Parathyroid adenoma (tissue), 2 donors: ENCODE measurements around the gene TMEM168.
"Not testable (repeated sequence)": the region's sequence is repeated elsewhere in the genome, so short reads cannot be mapped to it uniquely, and the experiment has no call there.

Experiments used
- H2AFZ ChIP-seq: fragments of 300-600 bp; sonication (generic); one replicate; pipeline ENCODE4 v1.7.0; 2017; ENCODE audit warnings: antibody characterized with exemption, mild to moderate bottlenecking
- H3K27ac ChIP-seq: fragments of 300-600 bp; sonication (generic); one replicate; pipeline ENCODE4 v1.7.0; 2017
- H3K27me3 ChIP-seq: fragments of 300-600 bp; sonication (generic); one replicate; pipeline ENCODE4 v1.7.0; 2017; ENCODE audit warnings: low read length; ENCODE audit not compliant: control insufficient read depth, insufficient read depth
- H3K36me3 ChIP-seq: fragments of 300-600 bp; sonication (generic); one replicate; pipeline ENCODE4 v1.7.0; 2017; ENCODE audit warnings: low read length; ENCODE audit not compliant: control insufficient read depth, insufficient read depth
- H3K4me1 ChIP-seq: fragments of 300-600 bp; sonication (generic); one replicate; pipeline ENCODE4 v1.7.0; 2017; ENCODE audit warnings: control low read depth
- H3K4me2 ChIP-seq: fragments of 300-600 bp; sonication (generic); one replicate; pipeline ENCODE4 v1.7.0; 2017; ENCODE audit warnings: low read length
- H3K4me3 ChIP-seq: fragments of 300-600 bp; sonication (generic); one replicate; pipeline ENCODE4 v1.7.0; 2017; ENCODE audit warnings: low read depth, low read length
- H3K79me2 ChIP-seq: fragments of 300-600 bp; sonication (generic); one replicate; pipeline ENCODE4 v1.7.0; 2017; ENCODE audit warnings: control low read depth
- H3K9ac ChIP-seq: fragments of 300-600 bp; sonication (generic); one replicate; pipeline ENCODE4 v1.7.0; 2017; ENCODE audit warnings: mild to moderate bottlenecking
- H3K9me3 ChIP-seq: fragments of 300-600 bp; sonication (generic); one replicate; pipeline ENCODE4 v1.7.0; 2017; ENCODE audit warnings: low read length; ENCODE audit not compliant: control insufficient read depth
- TF ChIP-seq, protein P1 (sequence below): fragments of 300-600 bp; sonication (generic); IDR thresholded peaks from one replicate; pipeline ENCODE4 v1.7.0; 2017; ENCODE audit warnings: antibody characterized with exemption, mild to moderate bottlenecking
- donor health status: primary hyperparathyroidism.

The TMEM168 gene

DNA sequence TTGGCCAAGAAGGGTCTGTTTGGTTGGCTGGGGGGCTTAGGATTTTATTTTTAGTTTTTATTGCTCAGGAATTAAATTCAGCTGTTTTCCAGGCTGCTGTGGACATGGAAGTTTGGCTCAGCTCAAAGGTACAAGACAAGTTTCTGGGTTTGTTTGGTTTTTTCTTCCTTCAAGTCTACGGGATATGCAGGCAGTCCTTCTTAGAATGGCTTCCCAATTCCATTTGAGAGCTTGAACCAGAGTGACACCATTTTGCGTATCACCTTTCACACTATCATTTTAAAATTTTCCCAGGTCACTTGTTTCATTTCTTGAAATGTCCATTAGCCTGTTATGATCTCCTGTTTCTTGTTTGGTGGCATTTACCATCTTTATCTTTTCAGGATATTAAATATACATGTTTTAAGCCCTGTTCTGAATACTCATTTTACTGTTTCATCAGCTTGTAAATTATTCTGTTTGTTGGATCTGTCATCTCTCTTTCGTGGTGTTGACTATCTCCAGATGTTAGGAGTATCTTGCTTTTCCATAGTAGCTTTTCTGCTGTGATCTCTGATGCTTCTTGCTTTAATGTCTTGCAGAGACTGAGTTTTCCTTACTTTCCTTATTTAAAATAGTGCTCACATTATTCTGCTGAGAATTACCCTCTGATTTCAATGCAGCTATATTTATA is 9.4 kb upstream of the TMEM168 start:
- Histone ChIP-seq H3K4me1 (no peaks in the 10 kb centered on the region), H3K4me3 (no peak overlapping the region), H3K9ac (no peak overlapping the region), H3K79me2 (no peaks in the 10 kb centered on the region), H3K27me3 (no peaks in the 10 kb centered on the region), H3K9me3 (no peaks in the 10 kb centered on the region), H3K36me3 (no peaks in the 10 kb centered on the region), H2AFZ (peak overlapping the region; percentile 63), H3K4me2 (no peak overlapping the region), H3K27ac (no peak overlapping the region)
- TF ChIP-seq, protein P1, sequence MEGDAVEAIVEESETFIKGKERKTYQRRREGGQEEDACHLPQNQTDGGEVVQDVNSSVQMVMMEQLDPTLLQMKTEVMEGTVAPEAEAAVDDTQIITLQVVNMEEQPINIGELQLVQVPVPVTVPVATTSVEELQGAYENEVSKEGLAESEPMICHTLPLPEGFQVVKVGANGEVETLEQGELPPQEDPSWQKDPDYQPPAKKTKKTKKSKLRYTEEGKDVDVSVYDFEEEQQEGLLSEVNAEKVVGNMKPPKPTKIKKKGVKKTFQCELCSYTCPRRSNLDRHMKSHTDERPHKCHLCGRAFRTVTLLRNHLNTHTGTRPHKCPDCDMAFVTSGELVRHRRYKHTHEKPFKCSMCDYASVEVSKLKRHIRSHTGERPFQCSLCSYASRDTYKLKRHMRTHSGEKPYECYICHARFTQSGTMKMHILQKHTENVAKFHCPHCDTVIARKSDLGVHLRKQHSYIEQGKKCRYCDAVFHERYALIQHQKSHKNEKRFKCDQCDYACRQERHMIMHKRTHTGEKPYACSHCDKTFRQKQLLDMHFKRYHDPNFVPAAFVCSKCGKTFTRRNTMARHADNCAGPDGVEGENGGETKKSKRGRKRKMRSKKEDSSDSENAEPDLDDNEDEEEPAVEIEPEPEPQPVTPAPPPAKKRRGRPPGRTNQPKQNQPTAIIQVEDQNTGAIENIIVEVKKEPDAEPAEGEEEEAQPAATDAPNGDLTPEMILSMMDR = no peak

DNA sequence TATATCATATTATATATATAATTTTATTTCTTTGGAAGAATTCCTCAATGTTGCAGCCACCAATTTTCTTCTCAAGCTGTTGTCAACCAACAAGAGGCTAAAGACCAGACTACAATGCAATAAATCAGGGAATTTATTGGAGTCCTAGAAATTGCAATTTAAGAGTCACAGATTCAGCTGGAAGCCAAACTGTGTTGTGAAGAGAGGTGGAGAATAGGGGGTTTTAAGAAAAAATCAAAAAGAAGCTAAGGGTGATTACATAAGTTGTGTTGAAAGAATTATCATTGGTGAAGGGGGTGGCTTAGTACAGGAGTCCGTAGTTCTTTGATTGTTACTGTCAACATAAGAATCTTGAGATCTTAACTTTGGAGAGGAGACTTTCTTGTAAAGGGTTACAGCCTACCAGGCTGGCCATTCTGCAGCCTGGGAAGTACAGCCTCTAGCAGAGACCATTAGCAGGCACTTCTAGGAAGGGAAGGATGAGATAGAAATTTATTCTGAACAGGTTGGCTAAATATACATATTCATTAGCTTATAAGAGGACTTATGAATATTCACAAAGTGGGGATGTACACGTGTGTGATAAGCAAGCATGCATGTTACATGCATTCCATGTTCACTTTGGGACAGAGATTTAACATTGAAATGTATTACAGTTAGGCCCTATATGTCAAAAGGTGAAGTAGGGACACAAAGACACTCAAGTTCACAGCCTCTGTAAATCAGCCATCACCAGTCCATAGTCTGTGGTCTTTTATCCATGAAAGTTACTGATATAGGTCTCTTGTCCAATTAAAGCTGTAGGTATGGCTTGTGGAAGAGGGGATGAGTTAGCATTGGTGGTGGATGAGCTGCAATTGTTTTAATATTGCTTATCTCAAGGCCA is 8.3 kb upstream of the TMEM168 start:
- TF ChIP-seq, protein P1 = no peak
- no peaks in the 10 kb centered on the region for H3K4me1 ChIP-seq
- no peak overlapping the region for H3K9ac ChIP-seq
- H2AFZ ChIP-seq = peak overlapping the region; percentile 63
- H3K79me2 ChIP-seq = no peaks in the 10 kb centered on the region
- H3K4me3 ChIP-seq = no peak overlapping the region
- H3K36me3 ChIP-seq = no peaks in the 10 kb centered on the region
- H3K9me3 ChIP-seq = no peaks in the 10 kb centered on the region
- H3K27me3 ChIP-seq = no peaks in the 10 kb centered on the region
- no peak overlapping the region for H3K27ac ChIP-seq
- no peak overlapping the region for H3K4me2 ChIP-seq

DNA sequence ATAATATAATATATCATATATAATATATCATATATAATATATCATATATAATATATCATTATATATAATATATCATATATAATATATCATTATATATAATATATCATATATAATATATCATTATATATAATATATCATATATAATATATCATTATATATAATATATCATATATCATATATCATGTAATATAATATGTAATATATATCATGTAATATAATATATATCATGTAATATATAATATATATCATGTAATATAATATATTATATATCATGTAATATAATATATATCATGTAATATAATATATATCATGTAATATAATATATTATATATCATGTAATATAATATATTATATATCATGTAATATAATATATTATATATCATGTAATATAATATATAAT is 6.4 kb upstream of the TMEM168 start:
- not testable (repeated sequence) for H3K9ac ChIP-seq, H3K9me3 ChIP-seq, H3K4me2 ChIP-seq, H3K4me1 ChIP-seq, H3K27me3 ChIP-seq, H3K27ac ChIP-seq, H3K4me3 ChIP-seq, H3K79me2 ChIP-seq, H2AFZ ChIP-seq, H3K36me3 ChIP-seq

DNA sequence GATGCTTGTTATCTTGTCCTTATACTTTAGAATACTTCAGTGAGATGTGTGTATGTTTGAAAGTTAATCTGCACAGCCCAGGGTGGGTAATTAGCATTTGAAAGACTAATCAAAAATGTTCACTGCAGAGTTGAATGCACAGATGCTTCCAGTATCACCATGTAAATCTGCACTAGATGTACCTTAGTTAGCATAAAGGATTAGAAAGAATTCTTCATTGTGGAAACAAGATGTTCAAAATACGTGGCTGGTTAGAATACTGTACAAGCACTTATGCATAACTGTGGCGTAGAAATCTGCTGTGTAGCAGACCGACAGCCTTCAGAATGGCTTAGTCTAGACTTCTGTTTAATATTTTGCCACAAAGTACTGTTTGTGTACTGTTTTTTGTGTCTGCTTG is 2.2 kb upstream of the TMEM168 start:
- Histone ChIP-seq H3K4me3 (no peak overlapping the region), H3K27me3 (no peaks in the 10 kb centered on the region), H3K9me3 (no peaks in the 10 kb centered on the region), H3K27ac (no peak overlapping the region), H3K79me2 (peaks cover 12% of the 10 kb centered on the region), H2AFZ (peak overlapping the region; percentile 45), H3K9ac (no peak overlapping the region), H3K4me1 (peaks cover 9% of the 10 kb centered on the region), H3K36me3 (no peaks in the 10 kb centered on the region), H3K4me2 (peak overlapping the region; percentile 11)
- TF ChIP-seq, protein P1 = no peak

DNA sequence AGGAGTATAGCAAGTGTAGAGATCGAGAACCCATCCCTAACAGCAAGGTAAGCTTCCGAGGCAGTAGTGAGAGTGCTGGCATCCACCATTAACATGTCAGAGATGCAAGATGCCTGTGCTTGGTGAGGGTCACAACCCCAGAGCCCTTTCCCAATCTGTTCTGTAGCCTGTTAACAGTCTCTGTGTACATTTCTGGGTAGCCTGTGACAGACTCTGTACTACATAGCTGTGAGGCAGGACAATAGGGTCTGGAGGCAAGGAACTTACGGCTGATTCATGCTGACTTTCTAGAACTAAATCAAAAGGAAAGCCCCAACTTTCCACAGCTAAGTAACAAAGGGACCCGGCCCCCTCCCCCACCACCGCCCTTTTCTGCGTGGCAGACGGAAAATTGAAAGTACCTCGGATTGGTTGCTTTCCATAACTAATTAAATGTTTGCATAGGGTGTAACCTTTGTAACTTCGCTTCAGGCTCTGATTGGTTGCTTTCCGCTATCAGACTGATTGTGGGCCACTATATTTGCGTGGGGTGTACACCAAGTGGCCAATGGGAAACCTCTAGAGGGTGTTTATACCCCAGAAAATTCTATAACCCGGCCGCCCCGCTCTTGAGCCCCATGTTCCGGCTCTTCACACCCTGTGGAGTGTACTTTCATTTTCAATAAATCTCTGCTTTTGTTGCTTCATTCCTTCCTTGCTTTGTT is 1.4 kb upstream of the TMEM168 start:
- peak overlapping the region; percentile 93 for H2AFZ ChIP-seq
- no peak overlapping the region for H3K27ac ChIP-seq
- no peaks in the 10 kb centered on the region for H3K9me3 ChIP-seq
- H3K36me3 ChIP-seq = no peaks in the 10 kb centered on the region
- no peak overlapping the region for H3K9ac ChIP-seq
- no peak overlapping the region for H3K4me3 ChIP-seq
- no peaks in the 10 kb centered on the region for H3K27me3 ChIP-seq
- H3K4me2 ChIP-seq = no peak overlapping the region
- H3K4me1 ChIP-seq = peaks cover 9% of the 10 kb centered on the region
- TF ChIP-seq, protein P1 = no peak
- peaks cover 14% of the 10 kb centered on the region for H3K79me2 ChIP-seq
